CD4-positive, alpha-beta T cell treated with Interleukin-17A for 4 hours (primary cell): ENCODE measurements around the gene TOPORS.
"Not testable (repeated sequence)": the region's sequence is repeated elsewhere in the genome, so short reads cannot be mapped to it uniquely, and the experiment has no call there.

Source experiments
- DNase-seq: peaks from one replicate; pipeline ENCODE4 v3.0.0-alpha.2; 2020; ENCODE audit warnings: mixed read lengths

Gene TOPORS

GRCh38 chr9:32552172-32552872, at the start of gene TOPORS, which contains the start of gene SMIM27:
TSS of gene TOPORS (minus strand) at chr9:32552586. CDS start at chr9:32552436, 150 bp downstream.
TSS of gene SMIM27 (plus strand) at chr9:32552327. CDS start at chr9:32552435, 108 bp downstream.
- DNase-seq, result peak; percentile 92

GRCh38 chr9:32599021-32599420, 46.6 kb upstream of the TOPORS start:
- not testable (repeated sequence) for DNase-seq

- DNase-seq, result no peak
These were observed 44.5 kb upstream of the TOPORS start for GRCh38 chr9:32596936-32597335.

GRCh38 chr9:32596096-32596865, 43.9 kb upstream of the TOPORS start:
- DNase-seq, result no peak

GRCh38 chr9:32590898-32591297, 38.5 kb upstream of the TOPORS start:
- DNase-seq, result no peak

GRCh38 chr9:32590476-32590875, 38.1 kb upstream of the TOPORS start:
- no peak for DNase-seq

- DNase-seq, result no peak
These were observed 36.8 kb upstream of the TOPORS start for GRCh38 chr9:32589083-32589723.

- DNase-seq, result no peak
These were observed 35.5 kb upstream of the TOPORS start for GRCh38 chr9:32587901-32588300.

GRCh38 chr9:32584784-32585183, 32.4 kb upstream of the TOPORS start:
- no peak for DNase-seq

- DNase-seq, result peak; percentile 42
These were observed 29.2 kb upstream of the TOPORS start for GRCh38 chr9:32581512-32582143.

GRCh38 chr9:32580631-32581300, 28.4 kb upstream of the TOPORS start:
- DNase-seq, result no peak

- peak; percentile 87 for DNase-seq
These were observed 27.4 kb upstream of the TOPORS start for GRCh38 chr9:32579706-32580331.

- no peak for DNase-seq
These were observed 26.6 kb upstream of the TOPORS start for GRCh38 chr9:32578976-32579375.

GRCh38 chr9:32577316-32577715, 24.9 kb upstream of the TOPORS start:
- DNase-seq, result no peak

- no peak for DNase-seq
These were observed 22.5 kb upstream of the TOPORS start for GRCh38 chr9:32574858-32575257.

GRCh38 chr9:32573821-32574220, 21.4 kb upstream of the TOPORS start:
- DNase-seq, result no peak

GRCh38 chr9:32572900-32573523, 20.6 kb upstream of the TOPORS start, which contains the start of gene NDUFB6:
TSS of gene NDUFB6 (minus strand) at chr9:32573159. CDS start at chr9:32573060, 99 bp downstream.
- peak; percentile 97 for DNase-seq

- peak; percentile 80 for DNase-seq
These were observed 19.8 kb upstream of the TOPORS start for GRCh38 chr9:32571969-32572899.

- no peak for DNase-seq
These were observed 17.9 kb upstream of the TOPORS start for GRCh38 chr9:32570262-32570661.

- DNase-seq, result no peak
These were observed 14.4 kb upstream of the TOPORS start for GRCh38 chr9:32566770-32567169.
